Activated naive CD8-positive, alpha-beta T cell treated with anti-CD3 and anti-CD28 coated beads, Interleukin-2, amount 10 ng/mL, durations not matched to agents 7 days and 5 days (primary cell): ENCODE data around the gene OR51E1. TPM values are rescaled to one million over a fixed set of nuclear protein-coding genes. Genes with fewer than 3 reads are reported as not detected.

Experiments used
- ATAC-seq: fragments of 150-1000 bp; cut with Tn5 transposase; one replicate; pipeline ENCODE4 v1.10.0; 2021; ENCODE audit warnings: low read depth, moderate library complexity
- POLR2A ChIA-PET: fragments of 350-600 bp; sonication (Branson Sonifier 250); formaldehyde crosslinking; loops from one replicate; lab custom pipeline; 2021; ENCODE audit warnings: antibody characterized with exemption; lab: Charles Lee
- DNase-seq: peaks from one replicate; pipeline ENCODE4 v3.0.0; 2021
- H3K27ac Mint-ChIP-seq: one replicate; pipeline ENCODE4 v1.8.0; 2022; ENCODE audit warnings: mild to moderate bottlenecking, mixed read lengths
- H3K27me3 Mint-ChIP-seq: one replicate; pipeline ENCODE4 v1.8.0; 2022; ENCODE audit warnings: mild to moderate bottlenecking, moderate library complexity, mixed read lengths
- H3K36me3 Mint-ChIP-seq: one replicate; pipeline ENCODE4 v1.8.0; 2021; ENCODE audit warnings: mild to moderate bottlenecking, mixed read lengths
- H3K4me1 Mint-ChIP-seq: one replicate; pipeline ENCODE4 v1.8.0; 2021; ENCODE audit warnings: mixed read lengths
- H3K4me3 Mint-ChIP-seq: one replicate; pipeline ENCODE4 v1.8.0; 2022; ENCODE audit warnings: mild to moderate bottlenecking, moderate library complexity, mixed read lengths
- H3K9me3 Mint-ChIP-seq: one replicate; pipeline ENCODE4 v1.8.0; 2021; ENCODE audit warnings: mixed read lengths
- total RNA-seq, 2 experiments: library from RNA; stranded (reverse); gene quantifications; one replicate each; pipeline ENCODE4 v1.2.3, GENCODE V29; 2021

OR51E1 gene
- total RNA-seq, 2 experiments from 2014 or later, result not detected

DNA sequence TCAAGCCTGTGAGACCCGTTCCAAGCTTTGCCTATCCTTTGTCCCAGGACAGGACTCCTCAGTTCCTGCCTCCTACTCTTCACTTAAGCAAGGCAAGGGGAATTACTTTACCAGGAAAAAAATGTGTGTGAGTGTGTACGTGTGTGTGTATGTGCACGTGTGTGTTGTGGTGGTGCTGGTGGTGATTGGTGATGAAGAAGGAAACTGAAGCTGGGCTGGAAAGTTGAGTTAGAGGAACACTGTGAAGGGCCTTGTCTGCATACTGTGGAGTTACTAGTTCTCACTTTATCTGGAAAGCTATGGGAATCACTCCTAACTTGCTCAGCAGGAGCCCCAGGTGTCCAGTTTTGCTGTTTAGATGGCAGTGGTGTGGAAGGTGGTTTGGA lies 6.1 kb upstream of the OR51E1 start:
- DNase-seq, result no peak
- no peak overlapping the region for H3K4me3 Mint-ChIP-seq
- no peak overlapping the region for H3K27ac Mint-ChIP-seq
- H3K36me3 Mint-ChIP-seq, result no peaks in the 10 kb centered on the region
- H3K4me1 Mint-ChIP-seq, result no peaks in the 10 kb centered on the region
- ATAC-seq, result no peak
- POLR2A ChIA-PET, result no interaction called here
- H3K9me3 Mint-ChIP-seq, result no peaks in the 10 kb centered on the region
- no peaks in the 10 kb centered on the region for H3K27me3 Mint-ChIP-seq

DNA sequence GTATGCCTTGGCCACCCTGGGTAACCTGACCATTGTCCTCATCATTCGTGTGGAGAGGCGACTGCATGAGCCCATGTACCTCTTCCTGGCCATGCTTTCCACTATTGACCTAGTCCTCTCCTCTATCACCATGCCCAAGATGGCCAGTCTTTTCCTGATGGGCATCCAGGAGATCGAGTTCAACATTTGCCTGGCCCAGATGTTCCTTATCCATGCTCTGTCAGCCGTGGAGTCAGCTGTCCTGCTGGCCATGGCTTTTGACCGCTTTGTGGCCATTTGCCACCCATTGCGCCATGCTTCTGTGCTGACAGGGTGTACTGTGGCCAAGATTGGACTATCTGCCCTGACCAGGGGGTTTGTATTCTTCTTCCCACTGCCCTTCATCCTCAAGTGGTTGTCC lies 3.9 kb upstream of the OR51E1 start:
- H3K4me3 Mint-ChIP-seq, result no peak overlapping the region
- POLR2A ChIA-PET, result no interaction called here
- ATAC-seq (no peak), DNase-seq (no peak)
- no peaks in the 10 kb centered on the region for H3K4me1 Mint-ChIP-seq
- H3K27ac Mint-ChIP-seq, result no peak overlapping the region
- H3K27me3 Mint-ChIP-seq, result peaks cover 3% of the 10 kb centered on the region
- no peaks in the 10 kb centered on the region for H3K9me3 Mint-ChIP-seq
- H3K36me3 Mint-ChIP-seq, result no peaks in the 10 kb centered on the region

DNA sequence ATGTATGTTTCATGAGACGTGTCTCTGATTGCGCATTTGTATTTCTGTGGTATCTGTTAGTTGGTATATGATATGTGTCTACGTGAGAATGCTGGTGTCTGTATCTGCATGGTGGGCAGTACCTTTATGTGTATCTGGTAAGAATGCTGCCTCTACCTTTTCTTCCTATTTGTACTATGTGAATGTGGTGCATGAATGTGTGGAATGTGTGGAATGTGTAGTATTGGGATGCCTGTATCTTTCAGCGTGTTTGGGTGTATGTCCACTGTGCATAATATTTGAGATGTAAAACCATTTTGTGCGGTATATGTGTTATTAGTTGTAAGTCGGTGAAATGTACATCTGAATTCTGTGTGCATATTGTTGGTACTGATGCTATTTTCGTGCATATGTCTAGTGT lies 2.3 kb upstream of the OR51E1 start:
- Mint-ChIP-seq H3K4me1 (no peaks in the 10 kb centered on the region), H3K27me3 (peaks cover 3% of the 10 kb centered on the region), H3K9me3 (no peaks in the 10 kb centered on the region), H3K27ac (no peak overlapping the region), H3K4me3 (no peak overlapping the region), H3K36me3 (no peaks in the 10 kb centered on the region)
- ATAC-seq, result no peak
- DNase-seq, result no peak
- POLR2A ChIA-PET, result no interaction called here

DNA sequence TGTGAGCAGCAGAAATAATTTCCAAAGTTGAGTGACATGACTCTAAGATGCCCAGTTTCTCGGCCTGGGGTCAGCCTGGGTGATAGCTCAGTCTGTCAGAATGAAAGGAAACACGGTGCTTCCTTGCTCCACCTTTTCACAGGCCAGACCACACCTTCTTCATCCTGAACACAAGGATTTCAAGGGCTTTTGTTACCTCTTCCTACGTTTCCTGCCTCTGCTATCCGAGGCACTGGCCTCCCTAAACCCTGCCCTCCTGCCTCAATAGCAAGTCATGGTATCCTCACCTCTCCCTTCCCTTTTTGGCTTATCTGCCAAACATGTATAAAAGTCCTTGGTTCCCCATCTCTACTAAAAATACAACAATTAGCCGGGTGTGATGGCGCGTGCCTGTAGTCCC lies 1.7 kb upstream of the OR51E1 start:
- H3K27ac Mint-ChIP-seq, result no peak overlapping the region
- H3K36me3 Mint-ChIP-seq, result no peaks in the 10 kb centered on the region
- no peaks in the 10 kb centered on the region for H3K4me1 Mint-ChIP-seq
- H3K4me3 Mint-ChIP-seq, result no peak overlapping the region
- DNase-seq (no peak), ATAC-seq (no peak)
- peaks cover 3% of the 10 kb centered on the region for H3K27me3 Mint-ChIP-seq
- POLR2A ChIA-PET, result no interaction called here
- no peaks in the 10 kb centered on the region for H3K9me3 Mint-ChIP-seq

DNA sequence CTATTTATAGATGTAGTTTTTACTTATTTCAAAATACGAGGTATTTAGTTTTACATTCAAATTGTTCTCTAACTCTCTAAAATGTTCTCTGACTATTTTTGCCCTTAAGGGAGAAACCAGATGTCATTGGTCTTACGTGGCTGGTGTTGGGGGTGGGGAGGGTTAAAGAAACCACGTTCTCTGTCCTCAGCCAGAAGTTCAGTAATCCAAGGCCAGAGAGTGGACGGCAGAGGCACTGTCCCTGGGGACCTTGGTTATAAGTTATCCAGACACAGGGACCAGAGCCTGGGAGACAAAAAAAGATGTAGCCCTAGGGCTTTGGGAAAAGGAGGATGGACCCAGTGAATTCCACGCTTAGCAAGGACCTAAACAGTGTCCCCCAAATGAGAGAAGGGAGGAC lies 706 bp upstream of the OR51E1 start:
- no peak for DNase-seq
- Mint-ChIP-seq H3K27me3 (peaks cover 7% of the 10 kb centered on the region), H3K4me1 (no peaks in the 10 kb centered on the region), H3K4me3 (no peak overlapping the region), H3K36me3 (no peaks in the 10 kb centered on the region), H3K9me3 (no peaks in the 10 kb centered on the region), H3K27ac (no peak overlapping the region)
- POLR2A ChIA-PET, result no interaction called here
- ATAC-seq, result no peak

DNA sequence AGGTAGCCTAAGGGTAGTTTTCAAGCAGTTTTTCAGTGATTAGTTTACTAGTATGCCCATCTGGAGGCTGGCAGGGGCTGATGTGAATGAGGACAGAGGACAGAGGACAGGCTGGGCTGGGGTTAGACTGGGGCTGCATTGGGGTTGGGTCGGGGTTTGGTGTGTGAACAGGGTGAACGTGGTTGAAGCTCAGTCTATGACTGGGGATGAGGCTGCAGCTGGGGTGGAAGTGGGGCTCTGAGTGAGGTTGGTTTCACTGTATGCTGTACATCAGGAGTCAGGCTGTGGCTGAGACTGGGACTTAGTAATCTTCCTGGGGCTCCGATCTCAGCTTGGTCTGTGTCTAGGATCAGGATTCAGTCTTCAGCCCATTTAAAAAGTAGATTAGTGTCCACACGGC lies 451 bp downstream of the OR51E1 start:
- Mint-ChIP-seq H3K4me3 (no peak overlapping the region), H3K36me3 (no peaks in the 10 kb centered on the region), H3K27ac (no peak overlapping the region), H3K27me3 (peaks cover 8% of the 10 kb centered on the region), H3K4me1 (no peaks in the 10 kb centered on the region), H3K9me3 (no peaks in the 10 kb centered on the region)
- POLR2A ChIA-PET, result no interaction called here
- DNase-seq (no peak), ATAC-seq (no peak)

DNA sequence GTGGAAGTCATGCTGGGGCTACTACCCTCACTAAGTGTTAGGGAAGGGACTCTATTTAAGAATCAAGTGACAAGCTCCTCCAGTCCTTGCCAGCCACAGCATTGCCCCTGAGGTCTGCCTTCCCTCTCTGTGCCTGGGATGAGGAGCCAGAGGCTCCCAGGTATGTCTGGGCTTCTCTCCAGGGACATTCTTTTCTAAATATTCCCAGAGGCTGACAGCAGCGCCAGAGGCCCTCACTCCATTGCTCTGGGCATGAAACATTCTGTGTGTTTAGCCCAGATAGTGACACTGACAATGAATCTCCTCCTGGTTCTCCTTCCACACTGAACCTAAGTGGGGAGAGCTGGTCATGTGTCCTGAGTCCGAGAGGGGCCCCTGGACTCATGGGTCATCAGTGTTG lies 2.2 kb downstream of the OR51E1 start:
- H3K9me3 Mint-ChIP-seq, result no peaks in the 10 kb centered on the region
- no peak overlapping the region for H3K27ac Mint-ChIP-seq
- POLR2A ChIA-PET, result no interaction called here
- H3K4me3 Mint-ChIP-seq, result no peak overlapping the region
- no peaks in the 10 kb centered on the region for H3K36me3 Mint-ChIP-seq
- ATAC-seq (no peak), DNase-seq (no peak)
- H3K27me3 Mint-ChIP-seq, result peaks cover 8% of the 10 kb centered on the region
- no peaks in the 10 kb centered on the region for H3K4me1 Mint-ChIP-seq

DNA sequence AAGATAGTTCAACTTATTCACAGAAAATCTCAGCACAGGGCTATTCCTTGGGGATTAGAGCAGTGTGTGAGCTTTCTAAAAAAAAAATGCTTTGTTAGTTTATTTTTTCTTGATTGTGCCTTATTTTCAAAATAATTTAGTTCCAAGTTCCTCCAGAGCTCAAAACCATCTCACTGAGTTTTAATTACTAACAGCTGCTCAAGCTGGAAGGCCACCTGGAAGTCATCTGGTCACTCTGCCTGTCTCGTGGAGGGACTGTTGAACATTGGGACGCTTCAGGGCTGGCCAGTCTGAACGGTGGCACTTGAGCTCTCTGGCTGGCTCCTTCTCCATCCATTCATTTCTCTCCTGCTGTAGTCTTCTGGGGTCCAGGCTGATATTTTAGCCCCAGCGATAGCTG lies 4.0 kb downstream of the OR51E1 start:
- no peak overlapping the region for H3K4me3 Mint-ChIP-seq
- no peak for DNase-seq
- peaks cover 8% of the 10 kb centered on the region for H3K27me3 Mint-ChIP-seq
- H3K4me1 Mint-ChIP-seq, result no peaks in the 10 kb centered on the region
- no peaks in the 10 kb centered on the region for H3K36me3 Mint-ChIP-seq
- H3K27ac Mint-ChIP-seq, result no peak overlapping the region
- no peak for ATAC-seq
- POLR2A ChIA-PET, result no interaction called here
- H3K9me3 Mint-ChIP-seq, result no peaks in the 10 kb centered on the region

DNA sequence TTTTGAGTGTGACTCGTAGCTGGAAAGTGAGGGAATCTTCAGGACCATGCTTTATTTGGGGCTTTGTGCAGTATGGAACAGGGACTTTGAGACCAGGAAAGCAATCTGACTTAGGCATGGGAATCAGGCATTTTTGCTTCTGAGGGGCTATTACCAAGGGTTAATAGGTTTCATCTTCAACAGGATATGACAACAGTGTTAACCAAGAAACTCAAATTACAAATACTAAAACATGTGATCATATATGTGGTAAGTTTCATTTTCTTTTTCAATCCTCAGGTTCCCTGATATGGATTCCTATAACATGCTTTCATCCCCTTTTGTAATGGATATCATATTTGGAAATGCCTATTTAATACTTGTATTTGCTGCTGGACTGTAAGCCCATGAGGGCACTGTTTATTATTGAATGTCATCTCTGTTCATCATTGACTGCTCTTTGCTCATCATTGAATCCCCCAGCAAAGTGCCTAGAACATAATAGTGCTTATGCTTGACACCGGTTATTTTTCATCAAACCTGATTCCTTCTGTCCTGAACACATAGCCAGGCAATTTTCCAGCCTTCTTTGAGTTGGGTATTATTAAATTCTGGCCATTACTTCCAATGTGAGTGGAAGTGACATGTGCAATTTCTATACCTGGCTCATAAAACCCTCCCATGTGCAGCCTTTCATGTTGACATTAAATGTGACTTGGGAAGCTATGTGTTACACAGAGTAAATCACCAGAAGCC lies 11.0 kb downstream of the OR51E1 start:
- POLR2A ChIA-PET, result no interaction called here
- peaks cover 6% of the 10 kb centered on the region for H3K27me3 Mint-ChIP-seq
- no peak overlapping the region for H3K27ac Mint-ChIP-seq
- H3K36me3 Mint-ChIP-seq, result no peaks in the 10 kb centered on the region
- H3K4me1 Mint-ChIP-seq, result no peaks in the 10 kb centered on the region
- ATAC-seq, result peak; percentile 50
- H3K4me3 Mint-ChIP-seq, result no peak overlapping the region
- no peak for DNase-seq
- no peaks in the 10 kb centered on the region for H3K9me3 Mint-ChIP-seq

DNA sequence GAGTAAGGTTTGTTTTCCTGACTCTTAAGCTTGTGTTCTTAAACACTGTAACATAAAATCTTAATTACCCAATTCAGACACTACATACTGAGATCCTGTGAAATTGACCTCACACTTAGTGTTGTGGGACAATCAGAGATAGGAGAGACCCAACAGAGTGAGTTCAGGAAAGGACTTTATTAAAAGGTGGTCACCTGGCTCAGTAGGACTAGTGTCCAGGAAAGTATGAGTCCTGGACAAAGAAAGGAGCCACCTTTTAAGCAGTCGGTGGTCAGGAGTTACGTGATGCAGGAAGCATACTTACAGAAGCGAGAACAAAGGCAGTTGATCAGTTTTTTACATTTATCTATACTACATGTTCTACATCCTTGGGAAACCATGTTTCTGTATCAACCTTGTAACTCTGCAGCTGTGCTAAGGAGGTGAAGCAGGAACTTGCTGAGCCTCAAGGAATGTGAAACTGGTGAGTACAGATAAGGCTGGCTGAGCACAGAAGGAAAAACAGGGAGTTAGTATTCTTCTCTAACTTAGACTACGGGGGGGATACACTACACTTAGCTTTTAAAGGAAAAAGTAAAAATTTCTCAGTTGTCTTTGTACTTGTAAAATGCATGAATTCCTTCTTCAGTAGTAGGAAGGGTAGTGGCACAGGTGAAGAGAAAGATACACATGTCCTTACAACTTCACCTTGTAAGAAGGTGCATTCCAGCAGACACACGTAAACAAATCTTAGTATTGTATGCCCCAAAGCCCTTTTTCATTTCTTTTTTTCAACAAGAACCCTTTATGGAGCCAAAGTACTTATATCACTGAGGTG lies 15.1 kb downstream of the OR51E1 start:
- no peaks in the 10 kb centered on the region for H3K4me1 Mint-ChIP-seq
- DNase-seq (no peak), ATAC-seq (no peak)
- POLR2A ChIA-PET, result no interaction called here
- no peak overlapping the region for H3K4me3 Mint-ChIP-seq
- H3K27me3 Mint-ChIP-seq, result peaks cover 15% of the 10 kb centered on the region
- no peaks in the 10 kb centered on the region for H3K36me3 Mint-ChIP-seq
- H3K27ac Mint-ChIP-seq, result no peak overlapping the region
- no peaks in the 10 kb centered on the region for H3K9me3 Mint-ChIP-seq

DNA sequence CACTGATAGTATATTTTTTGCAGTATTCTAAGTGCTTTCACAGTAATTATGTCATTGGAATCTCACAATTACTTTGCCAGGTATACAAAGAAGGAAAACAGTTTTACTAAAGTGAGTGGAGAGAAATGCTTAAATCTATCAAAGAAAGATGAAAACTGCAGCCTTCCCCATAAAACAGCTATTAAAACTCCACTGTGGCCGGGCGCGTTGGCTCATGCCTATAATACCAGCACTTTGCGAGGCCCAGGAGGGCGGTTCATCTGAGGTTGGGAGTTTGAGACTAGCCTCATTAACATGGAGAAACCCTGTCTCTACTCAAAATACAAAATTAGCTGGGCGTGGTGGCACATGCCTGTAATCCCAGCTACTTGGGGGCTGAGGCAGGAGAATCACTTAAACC lies 19.1 kb downstream of the OR51E1 start:
- Mint-ChIP-seq H3K27ac (no peak overlapping the region), H3K27me3 (peaks cover 23% of the 10 kb centered on the region), H3K9me3 (no peaks in the 10 kb centered on the region), H3K4me3 (no peak overlapping the region), H3K36me3 (no peaks in the 10 kb centered on the region), H3K4me1 (no peaks in the 10 kb centered on the region)
- POLR2A ChIA-PET, result no interaction called here
- DNase-seq (no peak), ATAC-seq (no peak)

DNA sequence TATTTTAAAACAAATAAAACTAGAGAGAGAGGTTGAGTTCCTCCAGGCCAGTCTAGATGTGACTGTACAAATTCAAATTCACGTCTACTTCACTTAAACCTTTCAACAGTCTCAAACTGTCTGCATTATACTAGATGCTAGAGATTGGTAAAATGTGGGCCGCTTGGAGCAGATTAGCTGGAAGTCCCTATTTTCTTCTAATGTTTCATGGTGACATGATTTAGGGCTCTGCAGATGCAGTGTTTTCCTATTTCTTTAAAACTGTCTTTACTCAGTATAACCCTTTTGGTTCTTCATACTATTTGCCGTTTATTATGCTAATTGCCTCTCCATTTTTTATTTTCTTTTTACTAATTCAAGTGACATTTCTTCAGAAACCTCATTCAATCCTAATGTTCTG lies 20.4 kb downstream of the OR51E1 start:
- DNase-seq (no peak), ATAC-seq (no peak)
- Mint-ChIP-seq H3K27ac (no peak overlapping the region), H3K36me3 (no peaks in the 10 kb centered on the region), H3K27me3 (peaks cover 18% of the 10 kb centered on the region), H3K4me3 (no peak overlapping the region), H3K9me3 (no peaks in the 10 kb centered on the region), H3K4me1 (no peaks in the 10 kb centered on the region)
- POLR2A ChIA-PET, result no interaction called here

DNA sequence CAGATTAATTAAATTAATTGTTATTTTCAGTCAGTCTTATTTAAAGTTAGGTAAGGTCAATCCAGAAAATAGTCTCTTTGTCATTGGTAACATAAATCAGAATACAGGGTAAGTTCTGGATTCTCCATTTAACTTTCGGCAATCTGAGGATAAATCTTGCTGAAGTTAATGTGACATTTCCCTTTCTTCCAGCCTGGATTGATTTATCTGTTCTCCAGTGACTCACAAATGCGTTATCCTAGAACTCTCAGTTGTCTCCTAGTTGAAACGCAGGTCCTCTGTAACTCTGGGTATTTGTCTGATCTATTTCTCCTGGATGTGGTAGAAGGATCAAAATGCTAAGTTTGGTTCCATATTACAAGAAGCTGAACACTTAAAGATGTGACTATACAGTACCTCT lies 21.0 kb downstream of the OR51E1 start:
- POLR2A ChIA-PET, result no interaction called here
- ATAC-seq (no peak), DNase-seq (no peak)
- no peak overlapping the region for H3K27ac Mint-ChIP-seq
- H3K4me1 Mint-ChIP-seq, result no peaks in the 10 kb centered on the region
- H3K36me3 Mint-ChIP-seq, result no peaks in the 10 kb centered on the region
- peaks cover 18% of the 10 kb centered on the region for H3K27me3 Mint-ChIP-seq
- no peaks in the 10 kb centered on the region for H3K9me3 Mint-ChIP-seq
- no peak overlapping the region for H3K4me3 Mint-ChIP-seq

DNA sequence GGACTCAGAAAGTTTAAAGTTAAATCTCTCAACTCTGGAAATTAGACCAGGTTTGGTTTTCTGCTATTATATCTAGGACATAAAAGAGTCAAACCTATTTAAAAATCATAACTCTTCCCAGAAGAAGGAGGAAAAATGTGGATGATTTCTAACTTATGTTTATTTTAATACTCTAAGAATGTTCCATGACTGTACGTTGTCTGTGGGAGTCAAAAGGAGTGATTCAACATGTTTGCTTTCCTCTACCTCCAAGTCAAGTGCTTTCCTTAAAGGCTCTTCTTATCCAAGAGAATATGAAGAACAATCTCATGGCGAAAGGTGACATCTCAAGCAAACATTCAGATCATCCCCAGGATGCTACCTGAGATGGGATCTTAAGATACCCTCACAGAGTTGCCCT lies 21.6 kb downstream of the OR51E1 start:
- no peak for ATAC-seq
- Mint-ChIP-seq H3K36me3 (no peaks in the 10 kb centered on the region), H3K27ac (no peak overlapping the region), H3K4me1 (no peaks in the 10 kb centered on the region), H3K4me3 (no peak overlapping the region), H3K9me3 (no peaks in the 10 kb centered on the region), H3K27me3 (peaks cover 15% of the 10 kb centered on the region)
- POLR2A ChIA-PET, result no interaction called here
- no peak for DNase-seq
